Measurements from ENCODE around the gene TNNC1. TPM values are rescaled to one million over a fixed set of nuclear protein-coding genes. Genes with fewer than 3 reads are reported as not detected.

TNNC1 gene
- total and polyA plus RNA-seq, 2 of the 13 experiments (the other 11 are each of a cell fraction or from before 2014, with no cell fraction given), result 11.8 to 36.4 TPM

DNA sequence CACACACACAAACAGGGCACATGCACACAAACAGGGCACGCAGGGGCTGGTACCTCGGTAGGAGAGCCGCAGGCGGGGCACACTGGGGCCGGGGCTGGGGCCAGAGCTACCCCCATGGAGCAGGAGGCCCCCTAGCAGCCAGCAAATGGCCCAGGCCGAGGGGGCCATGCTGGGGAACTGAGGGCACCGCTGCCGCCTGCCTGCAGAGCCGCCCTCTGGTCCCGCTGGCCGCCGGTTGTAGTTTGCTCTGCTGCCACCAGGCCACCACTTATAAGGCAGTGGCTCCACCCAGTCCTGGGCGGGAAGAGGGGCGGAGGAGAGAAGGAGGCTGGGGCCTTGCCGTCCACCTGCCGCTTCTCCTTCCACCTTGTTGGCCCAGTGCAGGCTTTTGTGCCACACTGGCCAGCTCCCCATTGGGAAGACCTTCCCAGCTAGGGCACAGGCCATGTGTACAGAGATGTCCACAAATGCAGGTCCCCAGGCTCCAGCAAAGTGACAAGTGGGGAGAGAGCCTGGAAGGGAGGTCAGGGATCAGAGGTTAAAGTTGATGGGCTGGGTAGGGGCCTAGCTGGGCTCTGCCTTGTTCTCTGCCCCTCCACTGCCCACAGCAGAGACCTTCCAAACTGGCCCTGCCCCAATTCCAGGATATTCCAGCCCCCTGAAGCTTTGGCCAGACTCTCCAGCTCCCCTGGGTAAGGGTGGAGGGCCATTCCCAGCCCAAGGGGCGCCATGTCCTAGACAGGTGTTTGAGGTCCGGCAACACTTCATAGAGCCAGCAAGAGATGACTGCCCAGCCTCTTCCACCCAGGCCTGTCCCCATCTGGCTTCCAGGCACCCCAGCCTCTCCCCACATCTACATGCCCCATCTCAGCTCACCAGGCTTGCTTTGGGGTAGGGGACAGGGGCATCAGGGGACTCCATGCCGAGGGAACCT lies 8.7 kb downstream of the TNNC1 start, which contains the start of gene SEMA3G (continued):
- TF ChIP-seq ZNF513 (CRISPR knock-in tag; conservative IDR thresholded peaks at IDR 0.05) (no peak), CBX5 (CRISPR knock-in tag; IDR thresholded peaks at IDR 0.05; ENCODE audit: borderline replicate concordance) (0 out of 2 replicates have a peak, but pooled peaks have one; percentile 25), ZEB1 (IDR thresholded peaks at IDR 0.05; ENCODE audit: insufficient replicate concordance, low read depth) (no peak), PHF20 (CRISPR knock-in tag; IDR thresholded peaks at IDR 0.05) (no peak), ZMAT5 (CRISPR knock-in tag; IDR thresholded peaks at IDR 0.05; ENCODE audit: borderline replicate concordance, low read depth) (no peak), ISL2 (CRISPR knock-in tag; IDR thresholded peaks at IDR 0.05) (0 out of 2 replicates have a peak, but pooled peaks have one; percentile 17), ZNF317 (CRISPR knock-in tag; IDR thresholded peaks at IDR 0.05) (0 out of 2 replicates have a peak, but pooled peaks have one; percentile 33), MAFG (CRISPR knock-in tag; IDR thresholded peaks at IDR 0.05) (no peak), HMG20B (CRISPR knock-in tag; conservative IDR thresholded peaks at IDR 0.05) (no peak), SRF (IDR thresholded peaks at IDR 0.05; ENCODE audit: low read depth, low read length) (peak; percentile 84), RERE (CRISPR knock-in tag; IDR thresholded peaks at IDR 0.05; ENCODE audit: low read depth) (no peak), HNRNPLL (IDR thresholded peaks at IDR 0.05; ENCODE audit: low read depth, low read length, poor library complexity, severe bottlenecking) (peak; percentile 36), TP53 (CRISPR knock-in tag; conservative IDR thresholded peaks at IDR 0.05) (no peak), TFAP4 (IDR thresholded peaks at IDR 0.05; ENCODE audit: borderline replicate concordance, low read depth) (no peak), ZNF124 (CRISPR knock-in tag; IDR thresholded peaks at IDR 0.05) (peak; percentile 69; the same call in 1 of the 2 replicates), NFIB (CRISPR knock-in tag; IDR thresholded peaks at IDR 0.05; ENCODE audit: borderline replicate concordance) (no peak), KDM4B (CRISPR knock-in tag; IDR thresholded peaks at IDR 0.05) (no peak), HNRNPUL1 (IDR thresholded peaks at IDR 0.05; ENCODE audit: low read depth, low read length) (no peak), PCBP2 (optimal IDR thresholded peaks at IDR 0.05; ENCODE audit: low read depth, low read length, poor library complexity, severe bottlenecking) (no peak)
- TF ChIP-seq, protein P1, sequence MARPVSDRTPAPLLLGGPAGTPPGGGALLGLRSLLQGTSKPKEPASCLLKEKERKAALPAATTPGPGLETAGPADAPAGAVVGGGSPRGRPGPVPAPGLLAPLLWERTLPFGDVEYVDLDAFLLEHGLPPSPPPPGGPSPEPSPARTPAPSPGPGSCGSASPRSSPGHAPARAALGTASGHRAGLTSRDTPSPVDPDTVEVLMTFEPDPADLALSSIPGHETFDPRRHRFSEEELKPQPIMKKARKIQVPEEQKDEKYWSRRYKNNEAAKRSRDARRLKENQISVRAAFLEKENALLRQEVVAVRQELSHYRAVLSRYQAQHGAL (CRISPR knock-in tag; IDR thresholded peaks at IDR 0.05; ENCODE audit: not compliant biosample characterization), result no peak

Data from HepG2 (cell line).